HuH-7 (cell line): ENCODE data around the gene TRIO.
"Not testable (repeated sequence)": the region's sequence is repeated elsewhere in the genome, so short reads cannot be mapped to it uniquely, and the experiment has no call there.

Source experiments
- DNase-seq: peaks from one replicate; pipeline ENCODE4 v3.0.0; 2011; ENCODE audit warnings: low spot score

TRIO gene

GRCh38 chr5:14186059-14186830, 43.1 kb downstream of the TRIO start:
- DNase-seq = no peak

- no peak for DNase-seq
These were observed 44.0 kb downstream of the TRIO start for GRCh38 chr5:14187157-14187556.

GRCh38 chr5:14187660-14188059, 44.5 kb downstream of the TRIO start:
- no peak for DNase-seq

- no peak for DNase-seq
These were observed 45.6 kb downstream of the TRIO start for GRCh38 chr5:14188778-14189177.

- DNase-seq = no peak
These were observed 46.5 kb downstream of the TRIO start for GRCh38 chr5:14189680-14190079.

GRCh38 chr5:14190194-14191164, 47.3 kb downstream of the TRIO start:
- no peak for DNase-seq

- no peak for DNase-seq
These were observed 48.2 kb downstream of the TRIO start for GRCh38 chr5:14191325-14191724.

GRCh38 chr5:14193496-14193895, 50.4 kb downstream of the TRIO start:
- DNase-seq = no peak

- no peak for DNase-seq
These were observed 52.4 kb downstream of the TRIO start for GRCh38 chr5:14195588-14195987.

- no peak for DNase-seq
These were observed 53.9 kb downstream of the TRIO start for GRCh38 chr5:14197056-14197455.

GRCh38 chr5:14199902-14200301, 56.8 kb downstream of the TRIO start:
- no peak for DNase-seq

- DNase-seq = no peak
These were observed 57.3 kb downstream of the TRIO start for GRCh38 chr5:14200312-14200990.

- no peak for DNase-seq
These were observed 58.3 kb downstream of the TRIO start for GRCh38 chr5:14201325-14202045.

GRCh38 chr5:14202462-14202861, 59.3 kb downstream of the TRIO start:
- DNase-seq = no peak

- DNase-seq = no peak
These were observed 61.0 kb downstream of the TRIO start for GRCh38 chr5:14204011-14204670.

- DNase-seq = peak; percentile 41
These were observed 61.7 kb downstream of the TRIO start for GRCh38 chr5:14204785-14205321.

GRCh38 chr5:14206028-14206725, 63.0 kb downstream of the TRIO start:
- no peak for DNase-seq

GRCh38 chr5:14207428-14207827, 64.3 kb downstream of the TRIO start:
- DNase-seq = not testable (repeated sequence)

- DNase-seq = no peak
These were observed 65.2 kb downstream of the TRIO start for GRCh38 chr5:14208071-14209021.
